ENCODE measurements around the gene CYB5R4.
A peak's percentile ranks its signal among the peaks of the same experiment; 100 is the strongest.

The CYB5R4 gene

GRCh38 chr6:83862776-83863471 is 3.4 kb downstream of the CYB5R4 start:
- no peak overlapping the region for H3K4me3 ChIP-seq (ENCODE audit: low read depth, low read length)
- in situ Hi-C loops (cut with HindIII; ENCODE audit: low sequenced_read_pairs), result no loop called here
- TF ChIP-seq CTCF (IDR thresholded peaks at IDR 0.05; ENCODE audit: low read depth, low read length), result no peak
- no peak for DNase-seq (ENCODE audit: low read depth, low spot score)

- in situ Hi-C loops (cut with HindIII; ENCODE audit: low sequenced_read_pairs), result no loop called here
- no peak overlapping the region for H3K4me3 ChIP-seq (ENCODE audit: low read depth, low read length)
- no peak for DNase-seq (ENCODE audit: low read depth, low spot score)
- no peak for TF ChIP-seq CTCF (IDR thresholded peaks at IDR 0.05; ENCODE audit: low read depth, low read length)
Observed at GRCh38 chr6:83867043-83867442, 7.6 kb downstream of the CYB5R4 start.

GRCh38 chr6:83867527-83868161 is 8.2 kb downstream of the CYB5R4 start:
- DNase-seq (ENCODE audit: low read depth, low spot score), result peak; percentile 89

GRCh38 chr6:83868639-83869038 is 9.2 kb downstream of the CYB5R4 start:
- DNase-seq (ENCODE audit: low read depth, low spot score), result peak; percentile 73
- in situ Hi-C loops (cut with HindIII; ENCODE audit: low sequenced_read_pairs), result no loop called here
- TF ChIP-seq CTCF (IDR thresholded peaks at IDR 0.05; ENCODE audit: low read depth, low read length), result no peak
- no peak overlapping the region for H3K4me3 ChIP-seq (ENCODE audit: low read depth, low read length)

More at GRCh38 chr6:83867527-83868161, 8.2 kb downstream of the CYB5R4 start:
- in situ Hi-C loops (cut with HindIII; ENCODE audit: low sequenced_read_pairs), result no loop called here
- no peak overlapping the region for H3K4me3 ChIP-seq (ENCODE audit: low read depth, low read length)
- no peak for TF ChIP-seq CTCF (IDR thresholded peaks at IDR 0.05; ENCODE audit: low read depth, low read length)

GRCh38 chr6:83870649-83871048 is 11.2 kb downstream of the CYB5R4 start:
- H3K4me3 ChIP-seq (ENCODE audit: low read depth, low read length), result no peak overlapping the region
- no peak for TF ChIP-seq CTCF (IDR thresholded peaks at IDR 0.05; ENCODE audit: low read depth, low read length)
- no peak for DNase-seq (ENCODE audit: low read depth, low spot score)
- in situ Hi-C loops (cut with HindIII; ENCODE audit: low sequenced_read_pairs), result no loop called here

GRCh38 chr6:83872386-83873118 is 13.1 kb downstream of the CYB5R4 start:
- peak; percentile 55 for DNase-seq (ENCODE audit: low read depth, low spot score)
- in situ Hi-C loops (cut with HindIII; ENCODE audit: low sequenced_read_pairs), result no loop called here
- TF ChIP-seq CTCF (IDR thresholded peaks at IDR 0.05; ENCODE audit: low read depth, low read length), result no peak
- no peak overlapping the region for H3K4me3 ChIP-seq (ENCODE audit: low read depth, low read length)
